Astrocyte (in vitro differentiated cells and primary cell): ENCODE measurements around the gene DUSP6.

Source experiments
- EZH2 ChIP-seq: IDR thresholded peaks from 2 replicates; pipeline ENCODE4 v1.6.1; 2012; ENCODE audit warnings: mild to moderate bottlenecking, low read length, inconsistent platforms; ENCODE audit not compliant: insufficient read depth
- TF ChIP-seq, protein P1 (sequence below): IDR thresholded peaks from 2 replicates; pipeline ENCODE4 v1.5.1; 2011; ENCODE audit warnings: low read depth, mild to moderate bottlenecking, inconsistent platforms, low read length, moderate library complexity; ENCODE audit not compliant: insufficient read depth

DNA sequence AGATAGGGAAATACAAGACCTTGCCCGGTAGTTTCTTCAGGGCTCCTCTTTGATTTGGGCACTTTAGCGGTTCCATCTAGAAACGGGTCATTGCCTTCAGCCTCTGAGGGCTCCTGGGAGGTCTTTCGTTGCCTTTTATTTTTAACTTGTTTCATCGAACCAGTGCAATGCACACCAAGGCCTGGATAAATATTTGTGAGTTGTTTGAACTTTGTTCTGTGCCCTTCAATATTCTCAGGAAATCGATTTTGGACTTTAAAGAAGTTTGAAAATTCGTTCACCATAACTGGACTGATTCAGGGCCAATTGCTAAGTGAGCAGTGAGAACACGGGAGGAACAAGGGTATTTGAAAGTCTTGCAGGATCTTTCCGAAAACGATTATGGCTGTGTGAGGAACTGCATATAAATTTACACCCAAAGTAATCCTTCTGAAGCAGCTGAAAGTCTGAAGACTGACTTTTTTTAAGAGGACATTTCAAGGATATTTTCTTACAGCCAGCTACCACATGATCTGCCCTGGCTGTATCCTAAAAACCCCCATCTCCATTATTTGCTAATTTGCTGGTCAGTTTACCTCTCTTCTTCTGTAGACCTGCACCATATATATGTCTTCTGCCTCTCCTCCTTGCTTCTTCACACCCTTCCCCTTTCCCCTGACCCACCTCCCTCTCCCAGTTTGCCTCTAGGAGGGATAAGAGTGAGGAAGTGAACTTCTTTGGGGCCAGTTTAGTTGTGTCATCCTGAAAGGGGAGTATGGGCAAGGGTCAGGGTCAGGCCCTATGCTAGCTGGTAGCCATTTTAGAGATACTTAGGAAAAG is 8.0 kb downstream of the DUSP6 start:
- TF ChIP-seq, protein P1, sequence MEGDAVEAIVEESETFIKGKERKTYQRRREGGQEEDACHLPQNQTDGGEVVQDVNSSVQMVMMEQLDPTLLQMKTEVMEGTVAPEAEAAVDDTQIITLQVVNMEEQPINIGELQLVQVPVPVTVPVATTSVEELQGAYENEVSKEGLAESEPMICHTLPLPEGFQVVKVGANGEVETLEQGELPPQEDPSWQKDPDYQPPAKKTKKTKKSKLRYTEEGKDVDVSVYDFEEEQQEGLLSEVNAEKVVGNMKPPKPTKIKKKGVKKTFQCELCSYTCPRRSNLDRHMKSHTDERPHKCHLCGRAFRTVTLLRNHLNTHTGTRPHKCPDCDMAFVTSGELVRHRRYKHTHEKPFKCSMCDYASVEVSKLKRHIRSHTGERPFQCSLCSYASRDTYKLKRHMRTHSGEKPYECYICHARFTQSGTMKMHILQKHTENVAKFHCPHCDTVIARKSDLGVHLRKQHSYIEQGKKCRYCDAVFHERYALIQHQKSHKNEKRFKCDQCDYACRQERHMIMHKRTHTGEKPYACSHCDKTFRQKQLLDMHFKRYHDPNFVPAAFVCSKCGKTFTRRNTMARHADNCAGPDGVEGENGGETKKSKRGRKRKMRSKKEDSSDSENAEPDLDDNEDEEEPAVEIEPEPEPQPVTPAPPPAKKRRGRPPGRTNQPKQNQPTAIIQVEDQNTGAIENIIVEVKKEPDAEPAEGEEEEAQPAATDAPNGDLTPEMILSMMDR: no peak
- TF ChIP-seq EZH2: no peak
